A549 (cell line): ENCODE data around the gene TMEM271. TPM values are rescaled to one million over a fixed set of nuclear protein-coding genes. Genes with fewer than 3 reads are reported as not detected.

Experiments used
- ATAC-seq, 2 experiments: fragments of 200-7000 bp in 1 of 2; fragments of >200 bp in 1 of 2; cut with Nextera tagmentation in 1 of 2; cut with Tn5 transposase in 1 of 2; 3 replicates each; pipeline versions ENCODE4 v1.8.0 to v1.9.1; 2018 to 2020; ENCODE audit warnings: mild to moderate bottlenecking in 1 of 2, moderate library complexity in 1 of 2
- CTCF ChIA-PET: fragments of 300-600 bp; sonication (Branson Sonifier 250); formaldehyde crosslinking; extraction: SDS; loops from one replicate; lab custom pipeline; 2021; ENCODE audit warnings: antibody characterized with exemption, inconsistent platforms; lab: Yijun Ruan, JAX
- POLR2A ChIA-PET: fragments of 350-600 bp; formaldehyde crosslinking; extraction: SDS; loops from one replicate; lab custom pipeline; 2021; ENCODE audit warnings: antibody characterized with exemption, inconsistent platforms; lab: Yijun Ruan, JAX
- DNase-seq, 2 experiments: peaks; one replicate each; pipeline versions ENCODE4 v3.0.0 to v3.0.0-alpha.2; 2011 to 2016; ENCODE audit warnings: low read depth in 1 of 2, low spot score in 1 of 2
- FAIRE-seq: peaks from 2 replicates; lab custom pipeline; 2011; peaks lifted over from hg19 to GRCh38; lab: Jason Lieb, UNC
- H3K27ac ChIP-seq, 2 experiments: fragments of >200 bp; sonication (Bioruptor Twin); formaldehyde crosslinking; 3 replicates each; pipeline ENCODE4 v1.5.1; 2016 to 2017
- H3K4me1 ChIP-seq: fragments of >200 bp; sonication (Bioruptor Twin); formaldehyde crosslinking; 3 replicates; pipeline ENCODE4 v1.6.1; 2016
- H3K4me2 ChIP-seq: fragments of >200 bp; sonication (Bioruptor Twin); formaldehyde crosslinking; 3 replicates; pipeline ENCODE4 v1.6.1; 2016
- H3K4me3 ChIP-seq: fragments of >200 bp; sonication (Bioruptor Twin); formaldehyde crosslinking; 3 replicates; pipeline ENCODE4 v1.5.1; 2016
- H3K9me3 ChIP-seq: fragments of >200 bp; sonication (Bioruptor Twin); formaldehyde crosslinking; 3 replicates; pipeline ENCODE4 v1.6.1; 2016
- CBX8 ChIP-seq: fragments of 200-600 bp; sonication (generic); IDR thresholded peaks from 2 replicates; pipeline ENCODE4 v1.6.1; 2016
- EP300 ChIP-seq, 2 experiments: fragments of >200 bp; sonication (Bioruptor Twin); formaldehyde crosslinking; IDR thresholded peaks; 2 replicates in 1 of 2; 3 replicates in 1 of 2; pipeline ENCODE4 v1.6.1; 2016 to 2017
- ESRRA ChIP-seq: fragments of 150-350 bp; IDR thresholded peaks from 2 replicates; pipeline ENCODE4 v1.6.1; 2014; ENCODE audit warnings: mild to moderate bottlenecking, low read length, borderline replicate concordance
- FOXS1 ChIP-seq: fragments of 250-450 bp; sonication (Bioruptor Pico); IDR thresholded peaks from 2 replicates; pipeline ENCODE4 v1.5.0; 2020; ENCODE audit warnings: mild to moderate bottlenecking, moderate library complexity
- HEYL ChIP-seq: fragments of 250-450 bp; sonication (Bioruptor Pico); IDR thresholded peaks from 2 replicates; pipeline ENCODE4 v1.8.0; 2021; ENCODE audit warnings: mild to moderate bottlenecking, moderate library complexity
- HOXA7 ChIP-seq: fragments of 250-450 bp; sonication (Bioruptor Pico); IDR thresholded peaks from 2 replicates; pipeline ENCODE4 v1.5.0; 2020; ENCODE audit warnings: mild to moderate bottlenecking, moderate library complexity
- HOXB5 ChIP-seq: fragments of 250-450 bp; sonication (Bioruptor Pico); IDR thresholded peaks from 2 replicates; pipeline ENCODE4 v1.5.0; 2020; ENCODE audit warnings: mild to moderate bottlenecking, moderate library complexity
- JUNB ChIP-seq: fragments of >200 bp; sonication (Bioruptor Twin); formaldehyde crosslinking; IDR thresholded peaks from 2 replicates; pipeline ENCODE4 v1.6.1; 2016
- POLR2A ChIP-seq: IDR thresholded peaks from 2 replicates; pipeline ENCODE4 v1.6.1; 2012; ENCODE audit warnings: mild to moderate bottlenecking, low read length
- RAD21 ChIP-seq, 2 experiments: fragments of >200 bp in 1 of 2; sonication (Bioruptor Twin) in 1 of 2; formaldehyde crosslinking in 1 of 2; IDR thresholded peaks in 1 of 2; conservative IDR thresholded peaks in 1 of 2; 2 replicates in 1 of 2; 3 replicates in 1 of 2; pipeline ENCODE4 v1.6.1; 2012 to 2018; ENCODE audit warnings: inconsistent platforms in 1 of 2
- RCOR1 ChIP-seq: fragments of 150-350 bp; IDR thresholded peaks from 2 replicates; pipeline ENCODE4 v1.6.1; 2014; ENCODE audit warnings: antibody characterized with exemption, low read length, low read depth
- RFX5 ChIP-seq: fragments of 450-650 bp; IDR thresholded peaks from 2 replicates; pipeline ENCODE4 v1.7.1; 2014; ENCODE audit warnings: antibody characterized with exemption, mild to moderate bottlenecking, moderate library complexity
- TFCP2L1 ChIP-seq: fragments of 250-450 bp; sonication (Bioruptor Pico); IDR thresholded peaks from 2 replicates; pipeline ENCODE4 v1.5.0; 2021; ENCODE audit warnings: mild to moderate bottlenecking
- WGBS: methylation state at CpG from one replicate; pipeline ENCODE4 v1.1.6; 2017; ENCODE audit errors: missing lambda C conversion rate; 5-methylcytosine and 5-hydroxymethylcytosine counted together
- polyA plus RNA-seq, 4 experiments: library from polyadenylated mRNA; depleted of rRNA in 3 of 4; stranded (reverse); fragments of >200 nt; fragmentation: RNase III in 1 of 4; extraction: RNeasy Plus Mini Kit Qiagen cat#74134 plus additional on column Dnase treatment in 1 of 4; gene quantifications; 2 replicates in 3 of 4; 3 replicates in 1 of 4; pipeline ENCODE4 v1.2.3, GENCODE V29; 2011 to 2017
- TF ChIP-seq, protein P1 (sequence below): IDR thresholded peaks from 2 replicates; pipeline ENCODE4 v1.6.1; 2012
- TF ChIP-seq, protein P2 (sequence below): fragments of >200 bp; sonication (Bioruptor Twin); formaldehyde crosslinking; IDR thresholded peaks from 3 replicates; pipeline ENCODE4 v1.6.1; 2016
- TF ChIP-seq, protein P3 (sequence below): fragments of >200 bp; sonication (Bioruptor Twin); formaldehyde crosslinking; IDR thresholded peaks from 2 replicates; pipeline ENCODE4 v1.6.1; 2016
- TF ChIP-seq, protein P4 (sequence below): fragments of 250-450 bp; sonication (Bioruptor Pico); IDR thresholded peaks from 2 replicates; pipeline ENCODE4 v1.5.0; 2021; ENCODE audit warnings: mild to moderate bottlenecking, moderate library complexity, borderline replicate concordance
- TF ChIP-seq, protein P5 (sequence below): IDR thresholded peaks from 2 replicates; pipeline ENCODE4 v1.6.1; 2012; ENCODE audit warnings: low read depth, borderline replicate concordance

The TMEM271 gene
- polyA plus RNA-seq, 2 of the 4 experiments (the other 2 are of a cell fraction), result not detected

DNA sequence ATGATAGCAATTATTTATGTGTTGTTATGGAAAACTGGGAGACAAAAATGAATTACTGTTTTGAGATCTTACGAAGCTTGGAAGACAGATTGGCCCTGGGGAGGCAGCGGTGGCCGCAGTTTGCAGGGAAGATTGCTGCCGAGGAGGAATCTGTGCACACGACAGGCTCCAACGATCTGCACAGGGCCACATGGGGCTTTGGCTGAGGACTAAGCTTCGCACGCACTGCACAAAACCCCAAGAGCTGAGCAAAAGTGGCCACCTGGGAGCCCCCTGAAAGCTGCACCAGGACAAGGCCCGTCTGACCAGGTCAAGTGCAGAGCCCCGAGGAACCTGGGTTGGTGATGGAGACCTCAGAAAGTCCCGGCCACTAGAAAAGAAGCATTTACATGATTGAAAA, 44.1 kb upstream of the TMEM271 start:
- H3K4me1 ChIP-seq, result no peaks in the 10 kb centered on the region
- ChIA-PET POLR2A (no interaction called here), CTCF (no interaction called here)
- H3K4me2 ChIP-seq, result no peak overlapping the region
- no peak for FAIRE-seq
- 36% methylated on average over 11 of the region's 11 CpGs for WGBS
- TF ChIP-seq HOXA7 (CRISPR knock-in tag) (no peak), FOXS1 (CRISPR knock-in tag) (no peak), POLR2A (no peak), JUNB (no peak), TFCP2L1 (CRISPR knock-in tag) (no peak)
- TF ChIP-seq, protein P1, sequence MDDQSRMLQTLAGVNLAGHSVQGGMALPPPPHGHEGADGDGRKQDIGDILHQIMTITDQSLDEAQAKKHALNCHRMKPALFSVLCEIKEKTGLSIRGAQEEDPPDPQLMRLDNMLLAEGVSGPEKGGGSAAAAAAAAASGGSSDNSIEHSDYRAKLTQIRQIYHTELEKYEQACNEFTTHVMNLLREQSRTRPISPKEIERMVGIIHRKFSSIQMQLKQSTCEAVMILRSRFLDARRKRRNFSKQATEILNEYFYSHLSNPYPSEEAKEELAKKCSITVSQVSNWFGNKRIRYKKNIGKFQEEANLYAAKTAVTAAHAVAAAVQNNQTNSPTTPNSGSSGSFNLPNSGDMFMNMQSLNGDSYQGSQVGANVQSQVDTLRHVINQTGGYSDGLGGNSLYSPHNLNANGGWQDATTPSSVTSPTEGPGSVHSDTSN, result no peak
- TF ChIP-seq, protein P2, sequence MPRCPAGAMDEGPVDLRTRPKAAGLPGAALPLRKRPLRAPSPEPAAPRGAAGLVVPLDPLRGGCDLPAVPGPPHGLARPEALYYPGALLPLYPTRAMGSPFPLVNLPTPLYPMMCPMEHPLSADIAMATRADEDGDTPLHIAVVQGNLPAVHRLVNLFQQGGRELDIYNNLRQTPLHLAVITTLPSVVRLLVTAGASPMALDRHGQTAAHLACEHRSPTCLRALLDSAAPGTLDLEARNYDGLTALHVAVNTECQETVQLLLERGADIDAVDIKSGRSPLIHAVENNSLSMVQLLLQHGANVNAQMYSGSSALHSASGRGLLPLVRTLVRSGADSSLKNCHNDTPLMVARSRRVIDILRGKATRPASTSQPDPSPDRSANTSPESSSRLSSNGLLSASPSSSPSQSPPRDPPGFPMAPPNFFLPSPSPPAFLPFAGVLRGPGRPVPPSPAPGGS, result no peak
- no peak overlapping the region for H3K4me3 ChIP-seq
- ATAC-seq, result no peak
- H3K27ac ChIP-seq, result no peak overlapping the region
- no peak for DNase-seq
- no peaks in the 10 kb centered on the region for H3K9me3 ChIP-seq

DNA sequence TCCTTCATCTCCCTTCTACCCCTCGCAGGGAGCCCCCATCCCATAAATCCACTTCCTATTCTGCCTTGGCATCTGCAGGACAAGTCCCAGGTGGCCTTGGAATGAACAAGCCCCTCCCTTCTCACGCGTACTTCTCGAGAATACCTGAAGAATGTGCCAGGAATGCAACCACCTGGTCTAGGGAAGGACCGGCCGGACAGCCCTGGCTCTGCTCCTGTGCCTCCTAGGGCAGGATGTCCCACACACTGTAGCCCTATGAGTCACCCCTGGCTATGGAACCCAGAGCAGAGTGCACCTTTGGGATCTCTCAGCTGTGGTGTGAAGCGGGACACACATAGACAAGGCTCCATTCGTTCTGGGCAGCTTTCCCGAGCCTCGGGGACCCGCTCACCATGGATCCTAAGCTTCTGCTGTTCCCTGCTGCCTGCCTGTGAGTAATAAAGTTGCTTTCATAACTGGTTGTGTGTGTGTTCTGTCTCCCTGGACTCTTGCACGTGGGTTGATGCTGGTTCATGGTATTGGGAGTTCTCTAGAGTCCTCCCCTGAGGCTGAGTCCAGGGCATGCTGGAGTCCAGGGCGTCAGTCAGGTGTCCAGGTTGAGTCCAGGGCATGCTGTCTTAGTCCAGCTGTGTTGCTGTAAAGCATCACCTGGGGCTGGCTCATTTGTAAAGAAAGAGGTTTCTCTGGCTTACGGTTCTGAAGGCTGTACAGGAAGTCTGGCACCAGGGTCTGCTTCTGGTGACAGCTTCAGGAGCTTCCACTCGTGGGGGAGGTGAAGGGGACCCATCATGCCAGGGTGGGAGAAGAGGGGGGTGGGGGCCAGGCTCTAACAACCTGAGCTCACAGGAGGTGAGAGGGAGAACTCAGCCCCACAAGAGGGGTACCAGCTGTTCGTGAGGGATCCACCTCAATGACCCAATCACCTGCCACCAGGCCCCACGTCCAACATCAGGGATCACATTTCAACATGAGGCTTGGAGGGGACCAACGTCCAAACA, 41.8 kb upstream of the TMEM271 start:
- no peak overlapping the region for H3K4me3 ChIP-seq
- POLR2A ChIA-PET, result no interaction called here
- 13% methylated on average over 11 of the region's 18 CpGs for WGBS
- no peak overlapping the region for H3K4me2 ChIP-seq
- no peak for DNase-seq
- CTCF ChIA-PET, result no interaction called here
- no peak for ATAC-seq
- H3K4me1 ChIP-seq, result no peaks in the 10 kb centered on the region
- no peak overlapping the region for H3K27ac ChIP-seq
- no peak for FAIRE-seq
- TF ChIP-seq ESRRA, result no peak
- TF ChIP-seq, protein P3, sequence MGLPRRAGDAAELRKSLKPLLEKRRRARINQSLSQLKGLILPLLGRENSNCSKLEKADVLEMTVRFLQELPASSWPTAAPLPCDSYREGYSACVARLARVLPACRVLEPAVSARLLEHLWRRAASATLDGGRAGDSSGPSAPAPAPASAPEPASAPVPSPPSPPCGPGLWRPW, result no peak
- no peak for TF ChIP-seq RAD21 (conservative IDR thresholded peaks at IDR 0.05 in 1 of 2, IDR thresholded peaks at IDR 0.05 in 1 of 2)
- TF ChIP-seq, protein P4, sequence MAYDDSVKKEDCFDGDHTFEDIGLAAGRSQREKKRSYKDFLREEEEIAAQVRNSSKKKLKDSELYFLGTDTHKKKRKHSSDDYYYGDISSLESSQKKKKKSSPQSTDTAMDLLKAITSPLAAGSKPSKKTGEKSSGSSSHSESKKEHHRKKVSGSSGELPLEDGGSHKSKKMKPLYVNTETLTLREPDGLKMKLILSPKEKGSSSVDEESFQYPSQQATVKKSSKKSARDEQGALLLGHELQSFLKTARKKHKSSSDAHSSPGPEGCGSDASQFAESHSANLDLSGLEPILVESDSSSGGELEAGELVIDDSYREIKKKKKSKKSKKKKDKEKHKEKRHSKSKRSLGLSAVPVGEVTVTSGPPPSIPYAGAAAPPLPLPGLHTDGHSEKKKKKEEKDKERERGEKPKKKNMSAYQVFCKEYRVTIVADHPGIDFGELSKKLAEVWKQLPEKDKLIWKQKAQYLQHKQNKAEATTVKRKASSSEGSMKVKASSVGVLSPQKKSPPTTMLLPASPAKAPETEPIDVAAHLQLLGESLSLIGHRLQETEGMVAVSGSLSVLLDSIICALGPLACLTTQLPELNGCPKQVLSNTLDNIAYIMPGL (CRISPR knock-in tag), result no peak
- TF ChIP-seq, all 56 proteins: peak for 0
- H3K9me3 ChIP-seq, result no peaks in the 10 kb centered on the region

DNA sequence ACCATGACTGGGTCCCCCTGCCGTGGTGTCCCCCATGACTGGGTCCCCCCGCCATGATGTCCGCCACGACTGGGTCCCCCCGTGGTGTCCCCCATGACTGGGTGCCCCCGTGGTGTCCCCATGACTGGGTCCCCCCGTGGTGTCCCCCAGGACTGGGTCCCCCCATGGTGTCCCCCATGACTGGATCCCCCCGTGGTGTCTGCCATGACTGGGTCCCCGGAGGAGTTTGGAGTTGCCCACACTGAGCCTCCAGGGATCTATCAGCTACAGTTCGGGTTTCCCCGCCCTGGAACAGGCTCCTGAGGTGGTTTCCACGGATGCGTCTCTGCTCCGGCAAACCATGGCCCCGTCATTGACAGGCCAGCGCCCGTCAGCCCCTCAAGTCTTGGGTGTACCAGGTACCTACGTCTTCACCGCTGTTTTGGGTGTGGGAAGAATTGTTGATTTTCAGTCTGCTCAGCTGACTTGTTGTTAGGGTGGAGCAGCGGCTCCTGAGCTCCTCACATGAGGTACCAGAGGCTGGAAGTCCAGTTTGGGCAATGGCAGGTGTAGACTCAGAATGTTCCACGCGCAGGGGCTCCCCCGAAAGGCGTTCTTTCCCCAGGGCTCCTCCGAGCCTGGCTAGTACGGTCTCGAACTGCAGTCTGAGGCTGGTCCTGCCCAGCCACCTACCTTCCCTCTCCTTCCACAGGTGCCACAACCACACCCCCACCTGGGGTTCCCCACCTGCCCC, 41.0 kb upstream of the TMEM271 start:
- Histone ChIP-seq H3K4me2 (no peak overlapping the region), H3K27ac (no peak overlapping the region), H3K9me3 (no peaks in the 10 kb centered on the region), H3K4me1 (no peaks in the 10 kb centered on the region), H3K4me3 (no peak overlapping the region)
- no peak for ATAC-seq
- no peak for DNase-seq
- POLR2A ChIA-PET, result no interaction called here
- FAIRE-seq, result no peak
- CTCF ChIA-PET, result no interaction called here
- TF ChIP-seq, protein P5, sequence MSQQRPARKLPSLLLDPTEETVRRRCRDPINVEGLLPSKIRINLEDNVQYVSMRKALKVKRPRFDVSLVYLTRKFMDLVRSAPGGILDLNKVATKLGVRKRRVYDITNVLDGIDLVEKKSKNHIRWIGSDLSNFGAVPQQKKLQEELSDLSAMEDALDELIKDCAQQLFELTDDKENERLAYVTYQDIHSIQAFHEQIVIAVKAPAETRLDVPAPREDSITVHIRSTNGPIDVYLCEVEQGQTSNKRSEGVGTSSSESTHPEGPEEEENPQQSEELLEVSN, result no peak
- TF ChIP-seq ESRRA, result no peak
- no peak for TF ChIP-seq EP300 (IDR thresholded peaks at IDR 0.05)
- TF ChIP-seq, protein P4 (CRISPR knock-in tag), result no peak
- TF ChIP-seq RCOR1, result no peak
- no peak for TF ChIP-seq RAD21 (conservative IDR thresholded peaks at IDR 0.05 in 1 of 2, IDR thresholded peaks at IDR 0.05 in 1 of 2)
- no peak for TF ChIP-seq HOXB5 (CRISPR knock-in tag)
- no peak for TF ChIP-seq HEYL
- no peak for TF ChIP-seq TFCP2L1 (CRISPR knock-in tag)
- TF ChIP-seq RFX5, result no peak
- TF ChIP-seq CBX8, result no peak
- TF ChIP-seq, all 56 proteins: peak for 0
- WGBS, result 24% methylated on average over 7 of the region's 27 CpGs
